Nephron (organoid): Measurements from ENCODE around the gene FERMT2.

Experiments used
- H3K27ac Mint-ChIP-seq, 3 experiments: 2 replicates each; pipeline ENCODE4 v1.8.0; 2020; ENCODE audit warnings: mixed read lengths in 3 of 3, mild to moderate bottlenecking in 2 of 3, moderate library complexity in 1 of 3
- H3K27me3 Mint-ChIP-seq: 2 replicates; pipeline ENCODE4 v1.8.0; 2021; ENCODE audit warnings: low read depth, mild to moderate bottlenecking, moderate library complexity, mixed read lengths
- H3K36me3 Mint-ChIP-seq: 2 replicates; pipeline ENCODE4 v1.8.0; 2020; ENCODE audit warnings: low read depth, mixed read lengths
- H3K4me1 Mint-ChIP-seq: 2 replicates; pipeline ENCODE4 v1.8.0; 2020; ENCODE audit warnings: mixed read lengths
- H3K4me3 Mint-ChIP-seq, 3 experiments: 2 replicates each; pipeline ENCODE4 v1.8.0; 2020; ENCODE audit warnings: mild to moderate bottlenecking in 3 of 3, mixed read lengths in 3 of 3, moderate library complexity in 2 of 3
- H3K9me3 Mint-ChIP-seq: 2 replicates; pipeline ENCODE4 v1.8.0; 2020; ENCODE audit warnings: mixed read lengths
- CTCF ChIP-seq, 3 experiments: fragments of 200-600 bp; sonication (generic); IDR thresholded peaks; one replicate each; pipeline ENCODE4 v1.5.0; 2021; ENCODE audit warnings: antibody characterized with exemption in 3 of 3; ENCODE audit not compliant: unreplicated experiment in 3 of 3

Gene FERMT2

GRCh38 chr14:52860910-52861309 is 89.9 kb downstream of the FERMT2 start:
- peaks cover 13% of the 10 kb centered on the region for H3K4me1 Mint-ChIP-seq
- H3K27ac Mint-ChIP-seq = peak overlapping the region in 1 of 3 experiments; percentile 66
- H3K36me3 Mint-ChIP-seq = peaks cover 72% of the 10 kb centered on the region
- H3K9me3 Mint-ChIP-seq = no peaks in the 10 kb centered on the region
- no peaks in the 10 kb centered on the region for H3K27me3 Mint-ChIP-seq
- H3K4me3 Mint-ChIP-seq = no peak overlapping the region
- TF ChIP-seq CTCF (IDR thresholded peaks at IDR 0.05; ENCODE audit: unreplicated experiment in 3 of 3) = no peak

GRCh38 chr14:52860209-52860608 is 90.6 kb downstream of the FERMT2 start:
- peaks cover 74% of the 10 kb centered on the region for H3K36me3 Mint-ChIP-seq
- H3K27me3 Mint-ChIP-seq = no peaks in the 10 kb centered on the region
- peaks cover 13% of the 10 kb centered on the region for H3K4me1 Mint-ChIP-seq
- TF ChIP-seq CTCF (IDR thresholded peaks at IDR 0.05; ENCODE audit: unreplicated experiment in 3 of 3) = no peak
- no peak overlapping the region for H3K4me3 Mint-ChIP-seq
- H3K27ac Mint-ChIP-seq = no peak overlapping the region
- H3K9me3 Mint-ChIP-seq = no peaks in the 10 kb centered on the region

GRCh38 chr14:52856139-52856538 is 94.7 kb downstream of the FERMT2 start:
- Mint-ChIP-seq H3K4me3 (no peak overlapping the region), H3K27me3 (no peaks in the 10 kb centered on the region), H3K27ac (peak overlapping the region in 2 of 3 experiments; percentile 18 to 48), H3K36me3 (peaks cover 60% of the 10 kb centered on the region), H3K9me3 (peaks cover 2% of the 10 kb centered on the region), H3K4me1 (peaks cover 14% of the 10 kb centered on the region)
- no peak for TF ChIP-seq CTCF (IDR thresholded peaks at IDR 0.05; ENCODE audit: unreplicated experiment in 3 of 3)

GRCh38 chr14:52853522-52853854 is 97.4 kb downstream of the FERMT2 start:
- Mint-ChIP-seq H3K27me3 (no peaks in the 10 kb centered on the region), H3K27ac (peak overlapping the region; percentile 21 to 74 (median 67)), H3K36me3 (peaks cover 35% of the 10 kb centered on the region), H3K4me3 (no peak overlapping the region), H3K9me3 (peaks cover 2% of the 10 kb centered on the region), H3K4me1 (peaks cover 14% of the 10 kb centered on the region)
- TF ChIP-seq CTCF (IDR thresholded peaks at IDR 0.05; ENCODE audit: unreplicated experiment in 3 of 3) = no peak

GRCh38 chr14:52852810-52853521 is 97.9 kb downstream of the FERMT2 start:
- H3K9me3 Mint-ChIP-seq = peaks cover 2% of the 10 kb centered on the region
- no peak overlapping the region for H3K4me3 Mint-ChIP-seq
- H3K27me3 Mint-ChIP-seq = no peaks in the 10 kb centered on the region
- H3K36me3 Mint-ChIP-seq = peaks cover 29% of the 10 kb centered on the region
- H3K27ac Mint-ChIP-seq = peak overlapping the region; percentile 21 to 74 (median 67)
- H3K4me1 Mint-ChIP-seq = peaks cover 14% of the 10 kb centered on the region
- TF ChIP-seq CTCF (IDR thresholded peaks at IDR 0.05; ENCODE audit: unreplicated experiment in 3 of 3) = no peak

- Mint-ChIP-seq H3K9me3 (peaks cover 2% of the 10 kb centered on the region), H3K27ac (peak overlapping the region in 2 of 3 experiments; percentile 71 to 72), H3K36me3 (peaks cover 10% of the 10 kb centered on the region), H3K4me1 (peaks cover 15% of the 10 kb centered on the region), H3K4me3 (no peak overlapping the region), H3K27me3 (no peaks in the 10 kb centered on the region)
- TF ChIP-seq CTCF (IDR thresholded peaks at IDR 0.05; ENCODE audit: unreplicated experiment in 3 of 3) = no peak
Measured at GRCh38 chr14:52850451-52850909, 100.4 kb downstream of the FERMT2 start.
